ENCODE results near the gene TSHZ2.

TSHZ2 gene

DNA sequence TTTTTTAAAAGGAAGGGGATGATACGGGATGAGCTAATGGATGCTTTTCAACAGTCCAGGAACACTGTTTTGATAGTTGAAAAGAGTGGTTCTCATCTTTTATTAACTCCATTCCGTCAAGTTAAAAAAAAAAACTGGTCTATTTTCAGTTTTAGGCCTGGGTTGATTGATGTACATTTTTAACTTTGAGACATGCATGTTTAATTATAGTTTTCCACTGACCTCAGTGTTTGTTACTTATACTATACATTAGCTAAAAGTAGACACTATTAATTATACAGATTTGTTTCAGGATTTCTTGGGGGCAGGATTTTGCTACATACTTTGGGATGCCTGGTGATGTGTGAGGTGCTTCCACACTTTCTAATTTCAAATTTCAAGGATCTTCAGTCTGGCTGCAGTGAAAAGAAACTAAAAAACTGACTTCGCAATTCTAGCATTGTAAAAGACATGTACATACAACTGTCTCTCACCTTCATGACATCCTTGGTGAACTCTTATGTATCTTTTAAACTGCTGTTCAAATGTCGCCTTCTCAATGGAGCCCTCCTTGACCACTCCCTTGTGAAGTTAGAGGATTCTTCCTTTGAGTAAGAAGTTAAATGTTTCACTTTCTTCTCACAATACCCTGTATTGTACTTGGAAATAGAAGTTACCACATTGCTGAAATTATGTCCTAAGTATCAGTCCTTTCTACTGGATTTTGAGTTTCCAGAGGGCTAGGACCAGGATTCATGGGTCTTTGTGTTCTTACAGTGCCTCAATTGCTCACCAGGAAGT, 101.7 kb downstream of the TSHZ2 start:
- TF ChIP-seq POLR2AphosphoS5 (IDR thresholded peaks at IDR 0.05; ENCODE audit: low read depth, low read length) (no peak), POLR2A (IDR thresholded peaks at IDR 0.05; ENCODE audit: low read depth, low read length) (no peak), TAF1 (IDR thresholded peaks at IDR 0.05; ENCODE audit: borderline replicate concordance, low read depth, low read length) (no peak)
- no peak for FAIRE-seq
- no peak for DNase-seq (ENCODE audit: insufficient read length)

- DNase-seq (ENCODE audit: insufficient read length) (no peak), FAIRE-seq (no peak)
- TF ChIP-seq POLR2A (IDR thresholded peaks at IDR 0.05; ENCODE audit: low read depth, low read length) = no peak
- no peak for TF ChIP-seq POLR2AphosphoS5 (IDR thresholded peaks at IDR 0.05; ENCODE audit: low read depth, low read length)
- no peak for TF ChIP-seq TAF1 (IDR thresholded peaks at IDR 0.05; ENCODE audit: borderline replicate concordance, low read depth, low read length)
Observed at GRCh38 chr20:53074811-53075314, 102.7 kb downstream of the TSHZ2 start.

GRCh38 chr20:53076668-53077067, 104.5 kb downstream of the TSHZ2 start:
- FAIRE-seq (no peak), DNase-seq (ENCODE audit: insufficient read length) (no peak)
- TF ChIP-seq POLR2A (IDR thresholded peaks at IDR 0.05; ENCODE audit: low read depth, low read length) (no peak), POLR2AphosphoS5 (IDR thresholded peaks at IDR 0.05; ENCODE audit: low read depth, low read length) (no peak), TAF1 (IDR thresholded peaks at IDR 0.05; ENCODE audit: borderline replicate concordance, low read depth, low read length) (no peak)

DNA sequence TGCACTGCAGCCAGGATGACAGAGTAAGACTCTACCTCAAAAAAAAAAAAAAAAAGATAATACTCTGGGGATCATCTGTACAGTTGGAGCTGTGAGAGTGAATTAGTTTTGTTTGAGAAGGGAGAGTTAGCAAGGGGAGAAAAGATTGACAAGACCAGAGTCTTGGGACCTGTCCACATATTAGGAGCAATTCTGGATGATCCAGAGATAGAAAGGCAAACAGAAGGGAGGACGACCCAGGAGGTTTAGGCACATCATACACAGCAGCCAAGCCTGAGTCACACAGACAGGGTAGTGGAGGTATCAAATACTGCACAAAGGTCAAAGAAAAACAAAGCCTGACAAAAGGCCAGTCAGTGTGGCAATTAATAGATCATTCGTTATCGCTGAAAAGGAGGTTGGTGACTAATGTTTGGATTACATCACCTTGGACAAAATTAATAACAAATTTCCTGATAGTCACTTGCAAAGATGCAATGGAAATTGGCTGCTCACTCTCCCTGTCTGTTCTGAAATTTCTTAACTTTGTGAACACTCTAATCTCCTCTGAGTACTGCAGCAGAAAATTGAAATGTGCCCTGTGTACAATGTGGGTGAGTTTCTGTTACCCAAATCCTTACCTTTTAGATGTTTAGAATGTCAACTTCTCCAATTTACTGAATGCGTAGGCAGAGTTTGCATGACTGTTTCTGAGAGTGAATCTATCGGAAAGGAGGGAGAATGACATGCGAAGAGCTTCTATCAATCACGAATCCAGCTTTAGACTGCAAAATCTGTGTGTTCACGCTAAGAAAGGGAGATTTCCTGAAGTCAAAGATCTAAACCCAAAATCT, 105.4 kb downstream of the TSHZ2 start:
- no peak for TF ChIP-seq POLR2A (IDR thresholded peaks at IDR 0.05; ENCODE audit: low read depth, low read length)
- FAIRE-seq = no peak
- DNase-seq (ENCODE audit: insufficient read length) = no peak

DNA sequence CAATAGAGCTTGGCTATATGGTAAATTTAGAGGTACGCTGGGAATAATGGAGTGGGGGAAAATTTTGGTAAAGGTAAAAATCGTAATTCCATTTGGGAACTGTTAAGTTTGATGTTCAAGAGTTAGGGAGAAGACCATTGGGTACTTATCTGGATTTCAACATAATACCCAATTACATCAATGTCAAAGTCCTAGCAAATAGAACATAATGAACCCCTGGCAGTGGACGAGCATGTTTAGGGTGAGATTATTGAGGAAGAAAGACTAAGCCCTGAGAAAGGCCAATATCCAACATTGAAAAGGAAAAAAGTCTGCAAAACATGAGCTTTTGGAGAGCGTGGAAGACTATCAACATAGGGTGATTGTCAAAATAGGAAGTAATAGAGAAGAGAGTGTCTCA, 106.6 kb downstream of the TSHZ2 start:
- no peak for FAIRE-seq
- TF ChIP-seq POLR2A (IDR thresholded peaks at IDR 0.05; ENCODE audit: low read depth, low read length) (no peak), POLR2AphosphoS5 (IDR thresholded peaks at IDR 0.05; ENCODE audit: low read depth, low read length) (no peak), TAF1 (IDR thresholded peaks at IDR 0.05; ENCODE audit: borderline replicate concordance, low read depth, low read length) (no peak)
- DNase-seq (ENCODE audit: insufficient read length) = no peak

- FAIRE-seq (no peak), DNase-seq (ENCODE audit: insufficient read length) (no peak)
- TF ChIP-seq POLR2A (IDR thresholded peaks at IDR 0.05; ENCODE audit: low read depth, low read length) = no peak
- TF ChIP-seq TAF1 (IDR thresholded peaks at IDR 0.05; ENCODE audit: borderline replicate concordance, low read depth, low read length) = no peak
- no peak for TF ChIP-seq POLR2AphosphoS5 (IDR thresholded peaks at IDR 0.05; ENCODE audit: low read depth, low read length)
Observed at GRCh38 chr20:53079261-53079691, 107.1 kb downstream of the TSHZ2 start.

- FAIRE-seq (no peak), DNase-seq (ENCODE audit: insufficient read length) (no peak)
- no peak for TF ChIP-seq POLR2AphosphoS5 (IDR thresholded peaks at IDR 0.05; ENCODE audit: low read depth, low read length)
- no peak for TF ChIP-seq POLR2A (IDR thresholded peaks at IDR 0.05; ENCODE audit: low read depth, low read length)
- TF ChIP-seq TAF1 (IDR thresholded peaks at IDR 0.05; ENCODE audit: borderline replicate concordance, low read depth, low read length) = no peak
Observed at GRCh38 chr20:53079828-53080686, 107.9 kb downstream of the TSHZ2 start.

DNA sequence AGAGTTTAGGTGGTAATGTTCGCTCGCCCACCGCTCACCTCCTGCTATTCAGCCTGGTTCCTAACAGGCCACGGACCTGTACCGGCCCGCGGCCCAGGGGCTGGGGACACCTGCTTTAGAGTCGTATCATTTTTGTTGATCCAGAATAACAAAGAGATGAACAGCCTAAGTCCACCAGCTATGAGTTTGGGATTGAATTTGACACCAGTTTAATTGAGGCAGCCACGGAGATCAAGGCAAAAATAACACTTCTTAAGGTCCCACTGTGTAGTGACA, 108.5 kb downstream of the TSHZ2 start:
- FAIRE-seq = no peak
- no peak for DNase-seq (ENCODE audit: insufficient read length)
- TF ChIP-seq POLR2A (IDR thresholded peaks at IDR 0.05; ENCODE audit: low read depth, low read length) (no peak), POLR2AphosphoS5 (IDR thresholded peaks at IDR 0.05; ENCODE audit: low read depth, low read length) (no peak), TAF1 (IDR thresholded peaks at IDR 0.05; ENCODE audit: borderline replicate concordance, low read depth, low read length) (no peak)

GRCh38 chr20:53080969-53081871, 109.1 kb downstream of the TSHZ2 start:
- FAIRE-seq (no peak), DNase-seq (ENCODE audit: insufficient read length) (no peak)
- TF ChIP-seq TAF1 (IDR thresholded peaks at IDR 0.05; ENCODE audit: borderline replicate concordance, low read depth, low read length) (no peak), POLR2AphosphoS5 (IDR thresholded peaks at IDR 0.05; ENCODE audit: low read depth, low read length) (no peak), POLR2A (IDR thresholded peaks at IDR 0.05; ENCODE audit: low read depth, low read length) (no peak)

Measured in GM12892 (cell line).